Panc1 (cell line): ENCODE measurements around the gene ARPC2. TPM values are rescaled to one million over a fixed set of nuclear protein-coding genes. Genes with fewer than 3 reads are reported as not detected.

Source experiments
- ATAC-seq: fragments of 200-7000 bp; cut with Tn5 transposase; 2 replicates; pipeline ENCODE4 v1.9.1; 2020; ENCODE audit warnings: mild to moderate bottlenecking, moderate library complexity
- BruUV-seq: library from RNA; stranded (reverse); fragments of 400-500 nt; replicated peaks from 2 replicates; lab custom pipeline; 2021; lab: Mats Ljungman, UMichigan
- CTCF ChIA-PET: fragments of 300-600 bp; sonication (Branson Sonifier 250); formaldehyde crosslinking; loops from one replicate; lab custom pipeline; 2022; ENCODE audit warnings: antibody characterized with exemption; lab: Charles Lee
- POLR2A ChIA-PET: fragments of 300-600 bp; sonication (Branson Sonifier 250); formaldehyde crosslinking; loops from one replicate; lab custom pipeline; 2022; ENCODE audit warnings: antibody characterized with exemption; lab: Charles Lee
- DNase-seq: peaks from one replicate; pipeline ENCODE4 v3.0.0-alpha.2; 2010; ENCODE audit warnings: low read depth, low spot score
- H3K27ac ChIP-seq: 2 replicates; pipeline ENCODE4 v1.5.1; 2011; ENCODE audit warnings: mild to moderate bottlenecking, low read length, inconsistent platforms
- H3K27me3 ChIP-seq: fragments of 200-500 bp; sonication (Bioruptor generic); 2 replicates; pipeline ENCODE4 v1.6.0; 2014; ENCODE audit warnings: low read length, inconsistent platforms; ENCODE audit not compliant: control insufficient read depth, insufficient read depth
- H3K36me3 ChIP-seq: fragments of 200-500 bp; sonication (Bioruptor generic); 2 replicates; pipeline ENCODE4 v1.5.1; 2014; ENCODE audit warnings: inconsistent platforms, mild to moderate bottlenecking, low read length, moderate library complexity; ENCODE audit not compliant: control insufficient read depth, insufficient read depth
- H3K4me1 ChIP-seq: 2 replicates; pipeline ENCODE4 v1.5.1; 2011; ENCODE audit warnings: inconsistent platforms, mild to moderate bottlenecking, low read length, moderate library complexity; ENCODE audit not compliant: control insufficient read depth, insufficient read depth
- H3K4me3 ChIP-seq, 2 experiments: 2 replicates each; pipeline ENCODE4 v1.5.1; 2011 to 2012; ENCODE audit warnings: low read depth in 2 of 2, low read length in 2 of 2, mild to moderate bottlenecking in 2 of 2, inconsistent platforms in 1 of 2, moderate library complexity in 1 of 2
- H3K9me3 ChIP-seq: fragments of 200-500 bp; sonication (Bioruptor generic); 2 replicates; pipeline ENCODE4 v1.5.1; 2014; ENCODE audit warnings: low read depth, mild to moderate bottlenecking, inconsistent platforms, low read length, moderate library complexity; ENCODE audit not compliant: control insufficient read depth, insufficient read depth
- POLR2AphosphoS5 ChIP-seq: IDR thresholded peaks from 2 replicates; pipeline ENCODE4 v1.6.1; 2012; ENCODE audit warnings: mild to moderate bottlenecking, low read depth, low read length, moderate library complexity
- SIN3A ChIP-seq: IDR thresholded peaks from 2 replicates; pipeline ENCODE4 v1.6.1; 2012; ENCODE audit warnings: low read depth, mild to moderate bottlenecking, low read length, moderate library complexity, borderline replicate concordance; ENCODE audit not compliant: insufficient read depth
- TCF7L2 ChIP-seq: IDR thresholded peaks from 2 replicates; pipeline ENCODE4 v1.6.1; 2011; ENCODE audit warnings: mild to moderate bottlenecking, low read depth, low read length, inconsistent platforms
- in situ Hi-C: cut with HindIII; loops from 2 replicates; pipeline ENCODE4 v1.10.0; 2016; ENCODE audit warnings: low sequenced_read_pairs, low pct_unique_long_range_greater_than_20kb
- intact Hi-C: fragments of 100-400 bp; cut with micrococcal nuclease; formaldehyde crosslinking; loops from one replicate; pipeline ENCODE4 v1.10.0; 2022; ENCODE audit not compliant: unreplicated experiment
- total RNA-seq: library from RNA; stranded (reverse); gene quantifications from one replicate; pipeline ENCODE4 v1.2.1, GENCODE V29; 2021; ENCODE audit not compliant: unreplicated experiment
- TF ChIP-seq, protein P1 (sequence below), 2 experiments: IDR thresholded peaks; 2 replicates each; pipeline ENCODE4 v1.6.1; 2011 to 2012; ENCODE audit warnings: low read depth in 2 of 2, control low read depth in 1 of 2, low read length in 1 of 2, mild to moderate bottlenecking in 1 of 2, moderate library complexity in 1 of 2; ENCODE audit not compliant: insufficient read depth in 1 of 2
- TF ChIP-seq, protein P2 (sequence below): fragments of 450-650 bp; IDR thresholded peaks from 2 replicates; pipeline ENCODE4 v1.5.1; 2017; ENCODE audit warnings: mild to moderate bottlenecking

Gene ARPC2
- total RNA-seq, 1 experiment from 2014 or later: 248 TPM

DNA sequence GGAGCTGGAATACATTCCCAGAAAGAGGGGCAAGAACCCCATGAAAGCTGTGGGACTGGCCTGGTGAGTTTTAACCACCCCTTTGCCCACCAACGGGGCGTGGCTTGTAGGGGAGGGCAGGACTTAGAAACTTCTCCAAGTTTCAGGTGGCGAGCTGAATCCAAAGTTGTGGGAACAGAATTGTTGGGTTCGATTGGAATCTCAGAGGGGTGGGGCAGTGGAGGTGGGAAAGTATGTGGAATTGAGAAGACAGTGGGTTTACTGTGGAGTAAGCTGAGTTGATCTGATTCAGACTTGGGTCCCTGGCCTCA is 54.5 kb downstream of the ARPC2 start:
- Histone ChIP-seq H3K27ac (peak overlapping the region; percentile 78), H3K36me3 (peaks cover 10% of the 10 kb centered on the region), H3K27me3 (no peaks in the 10 kb centered on the region), H3K9me3 (no peaks in the 10 kb centered on the region), H3K4me1 (peaks cover 20% of the 10 kb centered on the region), H3K4me3 (peak overlapping the region; percentile 86 to 93)
- no TSS peak for BruUV-seq
- in situ Hi-C loops: no loop called here
- POLR2A ChIA-PET: no interaction called here
- intact Hi-C loops: no loop called here
- ATAC-seq: no peak
- CTCF ChIA-PET: interaction anchor here (0.5 to 1.8 kb wide), 3 partner anchors 16 to 136 kb away, joined by 3 to 7 read pairs (median 5); partner anchors contain the start of gene CATIP
- no peak for DNase-seq
- TF ChIP-seq, protein P1, sequence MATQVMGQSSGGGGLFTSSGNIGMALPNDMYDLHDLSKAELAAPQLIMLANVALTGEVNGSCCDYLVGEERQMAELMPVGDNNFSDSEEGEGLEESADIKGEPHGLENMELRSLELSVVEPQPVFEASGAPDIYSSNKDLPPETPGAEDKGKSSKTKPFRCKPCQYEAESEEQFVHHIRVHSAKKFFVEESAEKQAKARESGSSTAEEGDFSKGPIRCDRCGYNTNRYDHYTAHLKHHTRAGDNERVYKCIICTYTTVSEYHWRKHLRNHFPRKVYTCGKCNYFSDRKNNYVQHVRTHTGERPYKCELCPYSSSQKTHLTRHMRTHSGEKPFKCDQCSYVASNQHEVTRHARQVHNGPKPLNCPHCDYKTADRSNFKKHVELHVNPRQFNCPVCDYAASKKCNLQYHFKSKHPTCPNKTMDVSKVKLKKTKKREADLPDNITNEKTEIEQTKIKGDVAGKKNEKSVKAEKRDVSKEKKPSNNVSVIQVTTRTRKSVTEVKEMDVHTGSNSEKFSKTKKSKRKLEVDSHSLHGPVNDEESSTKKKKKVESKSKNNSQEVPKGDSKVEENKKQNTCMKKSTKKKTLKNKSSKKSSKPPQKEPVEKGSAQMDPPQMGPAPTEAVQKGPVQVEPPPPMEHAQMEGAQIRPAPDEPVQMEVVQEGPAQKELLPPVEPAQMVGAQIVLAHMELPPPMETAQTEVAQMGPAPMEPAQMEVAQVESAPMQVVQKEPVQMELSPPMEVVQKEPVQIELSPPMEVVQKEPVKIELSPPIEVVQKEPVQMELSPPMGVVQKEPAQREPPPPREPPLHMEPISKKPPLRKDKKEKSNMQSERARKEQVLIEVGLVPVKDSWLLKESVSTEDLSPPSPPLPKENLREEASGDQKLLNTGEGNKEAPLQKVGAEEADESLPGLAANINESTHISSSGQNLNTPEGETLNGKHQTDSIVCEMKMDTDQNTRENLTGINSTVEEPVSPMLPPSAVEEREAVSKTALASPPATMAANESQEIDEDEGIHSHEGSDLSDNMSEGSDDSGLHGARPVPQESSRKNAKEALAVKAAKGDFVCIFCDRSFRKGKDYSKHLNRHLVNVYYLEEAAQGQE (IDR thresholded peaks at IDR 0.05; ENCODE audit: insufficient read depth in 1 of 2, low read depth in 2 of 2, low read length in 1 of 2): no peak
- TF ChIP-seq POLR2AphosphoS5 (no peak), SIN3A (no peak), TCF7L2 (no peak)
- TF ChIP-seq, protein P2, sequence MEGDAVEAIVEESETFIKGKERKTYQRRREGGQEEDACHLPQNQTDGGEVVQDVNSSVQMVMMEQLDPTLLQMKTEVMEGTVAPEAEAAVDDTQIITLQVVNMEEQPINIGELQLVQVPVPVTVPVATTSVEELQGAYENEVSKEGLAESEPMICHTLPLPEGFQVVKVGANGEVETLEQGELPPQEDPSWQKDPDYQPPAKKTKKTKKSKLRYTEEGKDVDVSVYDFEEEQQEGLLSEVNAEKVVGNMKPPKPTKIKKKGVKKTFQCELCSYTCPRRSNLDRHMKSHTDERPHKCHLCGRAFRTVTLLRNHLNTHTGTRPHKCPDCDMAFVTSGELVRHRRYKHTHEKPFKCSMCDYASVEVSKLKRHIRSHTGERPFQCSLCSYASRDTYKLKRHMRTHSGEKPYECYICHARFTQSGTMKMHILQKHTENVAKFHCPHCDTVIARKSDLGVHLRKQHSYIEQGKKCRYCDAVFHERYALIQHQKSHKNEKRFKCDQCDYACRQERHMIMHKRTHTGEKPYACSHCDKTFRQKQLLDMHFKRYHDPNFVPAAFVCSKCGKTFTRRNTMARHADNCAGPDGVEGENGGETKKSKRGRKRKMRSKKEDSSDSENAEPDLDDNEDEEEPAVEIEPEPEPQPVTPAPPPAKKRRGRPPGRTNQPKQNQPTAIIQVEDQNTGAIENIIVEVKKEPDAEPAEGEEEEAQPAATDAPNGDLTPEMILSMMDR: no peak

DNA sequence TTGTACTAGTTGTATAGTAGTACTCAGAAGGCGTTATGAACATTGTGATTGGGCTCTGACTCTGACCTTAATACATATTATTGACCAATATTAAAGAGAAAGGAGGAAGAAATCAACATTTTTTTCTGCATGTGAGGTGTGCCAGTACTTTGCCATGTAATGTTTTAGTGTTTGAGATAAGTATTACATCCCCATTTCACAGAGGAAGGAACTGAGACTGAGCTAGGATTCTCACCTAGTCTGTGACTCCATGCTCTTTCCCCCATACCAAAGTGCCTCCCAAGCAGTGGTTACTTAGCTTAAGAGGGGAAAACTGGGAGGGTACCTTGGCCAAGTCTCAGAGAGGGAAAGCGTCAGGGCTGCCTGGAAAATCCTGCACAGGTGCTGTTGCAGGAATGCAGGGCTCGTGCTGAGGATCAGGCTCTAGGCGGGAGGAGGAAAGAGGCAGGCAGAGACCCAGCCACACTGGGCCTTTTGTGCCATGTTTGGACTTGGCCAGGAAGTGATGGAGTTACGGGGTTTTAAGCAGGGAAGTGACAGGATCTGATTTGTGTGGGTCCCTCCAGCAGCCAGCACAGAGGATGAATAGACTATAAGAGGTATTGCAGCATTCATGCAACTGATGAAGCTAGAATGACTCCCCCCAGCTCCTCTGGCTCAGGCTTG is 55.0 kb downstream of the ARPC2 start:
- ChIA-PET CTCF (interaction anchor here (0.5 to 1.8 kb wide), 4 partner anchors 15 to 136 kb away, joined by 3 to 7 read pairs (median 4); partner anchors contain the start of gene CATIP), POLR2A (no interaction called here)
- H3K9me3 ChIP-seq: no peaks in the 10 kb centered on the region
- H3K36me3 ChIP-seq: peaks cover 10% of the 10 kb centered on the region
- no peaks in the 10 kb centered on the region for H3K27me3 ChIP-seq
- in situ Hi-C loops: no loop called here
- peak overlapping the region; percentile 78 for H3K27ac ChIP-seq
- intact Hi-C loops: no loop called here
- no peak for DNase-seq
- peaks cover 20% of the 10 kb centered on the region for H3K4me1 ChIP-seq
- no peak for ATAC-seq
- TF ChIP-seq, protein P1 (IDR thresholded peaks at IDR 0.05; ENCODE audit: insufficient read depth in 1 of 2, low read depth in 2 of 2, low read length in 1 of 2): no peak
- TF ChIP-seq, protein P2: no peak
- TF ChIP-seq POLR2AphosphoS5: no peak
- TF ChIP-seq TCF7L2: no peak
- no peak for TF ChIP-seq SIN3A
- H3K4me3 ChIP-seq: peak overlapping the region; percentile 86 to 93; a peak in 2 of 4 replicates
- BruUV-seq: TSS peak; percentile 55
